ENCODE measurements around the gene MRPS18B.
"Not testable (repeated sequence)": the region's sequence is repeated elsewhere in the genome, so short reads cannot be mapped to it uniquely, and the experiment has no call there.

Gene MRPS18B

DNA sequence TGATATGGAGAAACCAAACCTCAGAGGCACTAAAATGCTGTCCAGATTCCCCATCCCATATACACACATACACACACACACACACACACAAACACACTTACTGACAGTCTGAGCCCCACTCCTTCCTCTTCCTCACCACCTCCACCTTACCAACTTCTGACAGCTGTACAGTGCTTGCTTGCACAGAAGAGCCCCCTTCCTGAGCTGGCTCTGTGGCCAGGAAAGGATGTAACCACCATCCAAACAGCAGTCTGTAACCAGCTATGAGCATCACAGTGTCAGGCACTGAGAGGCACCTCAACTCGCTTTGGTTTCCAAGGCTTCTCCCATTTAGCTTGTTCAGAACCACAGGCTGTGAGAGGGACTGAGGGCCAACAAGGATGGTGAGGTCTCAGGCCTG, 23.4 kb downstream of the MRPS18B start:
- no peak for DNase-seq (ENCODE audit: low read depth in 2 of 2)

GRCh38 chr6:30643656-30644055, 26.0 kb downstream of the MRPS18B start:
- no peak for DNase-seq (ENCODE audit: low read depth in 2 of 2)

DNA sequence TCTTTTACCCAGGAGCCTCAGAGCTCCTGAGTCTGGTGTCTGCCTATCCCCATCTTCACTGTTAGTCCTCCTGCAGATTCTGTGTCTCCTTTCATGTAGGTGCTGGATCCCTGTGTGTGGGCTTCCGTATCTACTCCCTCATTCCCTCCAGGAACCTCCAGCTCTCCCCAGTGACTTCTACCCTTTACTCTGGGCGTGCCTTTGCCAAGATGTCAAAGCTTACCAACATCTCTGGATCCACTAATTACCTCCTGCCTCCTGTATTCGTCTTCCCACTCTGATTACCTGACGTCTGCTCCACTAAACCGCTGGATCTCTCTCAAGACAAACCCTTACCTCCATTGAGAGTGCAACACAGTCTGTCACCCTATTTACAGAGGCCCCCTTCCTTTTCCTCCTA, 27.1 kb downstream of the MRPS18B start:
- no peak for DNase-seq (ENCODE audit: low read depth in 2 of 2)

DNA sequence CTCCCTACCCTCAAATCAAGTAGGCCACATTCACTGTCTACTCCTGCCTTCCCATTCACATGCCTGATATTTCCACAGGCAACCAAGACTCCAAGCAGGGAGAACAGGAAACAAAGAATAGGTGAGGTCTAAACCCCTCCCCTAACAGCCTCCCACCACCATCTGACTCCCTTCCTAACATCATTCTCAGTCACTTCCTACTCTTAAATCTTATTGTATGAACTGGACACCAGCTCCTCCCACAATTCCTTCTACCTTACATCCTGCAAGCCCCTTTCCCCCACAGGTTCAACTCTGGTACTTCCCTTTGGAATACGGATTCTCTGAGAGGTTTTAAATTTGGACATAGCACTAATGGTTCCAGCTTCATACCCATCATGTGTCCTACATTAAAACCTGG, 28.3 kb downstream of the MRPS18B start:
- DNase-seq (ENCODE audit: low read depth in 2 of 2) = no peak

GRCh38 chr6:30646450-30647241, 29.0 kb downstream of the MRPS18B start, which contains the start of gene C6orf136:
Gene C6orf136 (plus strand): TSS chr6:30647133. CDS start chr6:30647232, 99 bp downstream.
- peak; percentile 87 to 88 for DNase-seq (ENCODE audit: low read depth in 2 of 2)

- DNase-seq (ENCODE audit: low read depth in 2 of 2) = peak; percentile 48 to 50
Observed at GRCh38 chr6:30647242-30648116, 29.8 kb downstream of the MRPS18B start.

GRCh38 chr6:30651143-30651542, 33.5 kb downstream of the MRPS18B start:
- no peak for DNase-seq (ENCODE audit: low read depth in 2 of 2)

DNA sequence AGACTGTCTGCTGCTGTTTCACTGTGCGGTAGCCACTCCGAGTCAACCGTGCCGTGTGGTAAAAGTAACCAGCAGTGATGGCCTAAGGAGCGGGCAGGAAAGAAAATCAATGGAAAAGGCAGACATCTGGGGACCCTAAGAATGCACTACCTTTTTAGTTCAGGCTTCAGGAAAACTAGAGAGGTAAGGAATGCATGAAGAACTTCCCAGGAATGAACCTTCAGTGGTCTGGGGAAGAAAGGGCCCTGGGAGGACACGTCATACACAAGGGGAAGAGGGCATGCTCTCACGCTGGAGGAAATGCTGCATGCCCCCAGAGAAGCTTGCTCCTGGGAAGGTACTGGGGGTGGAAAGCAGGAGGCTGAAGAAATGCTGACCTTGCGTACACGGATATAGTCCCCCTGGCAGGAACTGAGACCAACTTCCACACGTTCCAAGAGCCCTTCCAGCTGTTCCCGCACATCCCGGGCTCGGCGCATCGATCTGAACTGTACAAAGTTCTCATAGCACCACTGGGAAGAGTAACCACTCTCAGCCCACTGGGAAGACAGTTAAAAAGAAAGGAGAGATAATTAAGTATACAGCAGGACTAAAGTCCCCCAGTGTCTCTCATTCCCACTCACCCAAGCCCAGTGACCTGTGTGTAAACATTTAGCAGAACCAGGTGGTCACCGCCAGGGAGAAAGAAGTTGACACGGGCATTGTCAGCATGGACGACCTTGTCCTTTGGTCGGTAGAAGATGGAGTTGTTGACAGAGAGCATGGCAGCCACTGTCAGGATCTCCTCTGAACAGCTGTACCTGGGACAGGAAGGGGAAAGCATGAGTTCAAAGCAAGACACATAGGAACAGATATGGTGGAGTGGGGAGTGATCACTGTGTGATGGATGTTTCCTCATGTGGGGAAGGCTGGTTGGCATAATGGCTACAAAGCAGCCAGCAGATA, 37.4 kb downstream of the MRPS18B start:
- no peak for DNase-seq (ENCODE audit: low read depth in 2 of 2)

DNA sequence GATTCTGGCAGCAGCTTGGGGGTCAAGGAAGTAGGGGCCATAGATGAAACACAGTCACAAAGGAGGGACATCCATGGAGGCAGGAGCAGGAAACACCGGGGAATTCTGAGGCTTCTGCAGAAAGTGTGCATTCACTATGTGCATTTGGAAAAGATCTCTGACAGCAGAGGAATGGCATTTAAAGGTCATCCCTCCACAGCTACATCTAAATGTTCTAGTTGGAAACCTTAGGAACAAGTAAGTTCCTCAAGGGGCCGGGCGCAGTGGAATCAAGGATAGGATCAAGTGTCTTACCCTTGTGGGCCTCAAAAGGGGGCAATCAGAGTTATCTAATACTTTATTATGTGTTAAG, 38.1 kb downstream of the MRPS18B start:
- no peak for DNase-seq (ENCODE audit: low read depth in 2 of 2)

DNA sequence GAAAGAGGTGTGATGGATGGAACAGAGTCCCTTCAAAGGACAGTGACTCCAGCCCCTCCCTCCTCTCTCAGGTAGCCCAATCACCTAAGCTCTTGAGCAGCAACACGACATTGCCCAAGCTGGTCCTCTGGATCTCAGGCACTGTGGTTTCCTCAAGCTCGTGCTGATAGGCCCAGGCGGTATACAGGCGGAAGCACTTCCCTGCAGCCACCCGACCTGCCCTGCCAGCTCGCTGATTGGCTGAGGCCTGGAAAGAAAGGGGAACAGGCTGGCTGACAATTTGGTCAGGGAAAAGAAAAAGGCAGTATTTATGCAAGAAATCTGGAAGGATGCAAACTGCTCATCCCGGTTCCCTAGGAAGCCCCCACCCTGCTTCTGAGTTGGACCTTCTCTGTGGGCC, 38.9 kb downstream of the MRPS18B start:
- no peak for DNase-seq (ENCODE audit: low read depth in 2 of 2)

DNA sequence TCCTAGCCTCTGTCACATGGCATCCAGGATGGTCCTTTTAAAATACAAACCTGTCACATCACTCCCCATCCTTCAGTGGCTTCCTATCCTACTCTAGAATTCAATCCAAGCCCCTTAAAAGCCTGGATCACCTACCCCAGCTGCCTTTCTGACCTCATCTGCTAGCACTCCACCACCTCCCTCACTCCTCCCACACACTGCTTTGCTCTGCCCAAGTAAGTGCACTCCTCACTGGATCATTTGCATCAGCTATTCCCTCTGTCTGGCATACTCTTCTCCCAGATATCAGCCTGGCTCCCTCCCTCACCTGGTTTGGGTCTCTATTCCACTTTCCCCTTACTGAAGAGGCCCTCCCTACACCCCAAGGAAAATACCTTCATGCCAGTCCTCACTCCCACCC, 39.8 kb downstream of the MRPS18B start:
- DNase-seq (ENCODE audit: low read depth in 2 of 2) = no peak

- not testable (repeated sequence) for DNase-seq (ENCODE audit: low read depth in 2 of 2)
Observed at GRCh38 chr6:30657922-30658321, 40.3 kb downstream of the MRPS18B start.

- no peak for DNase-seq (ENCODE audit: low read depth in 2 of 2)
Observed at GRCh38 chr6:30664994-30665767, 47.5 kb downstream of the MRPS18B start.

- not testable (repeated sequence) for DNase-seq (ENCODE audit: low read depth in 2 of 2)
Observed at GRCh38 chr6:30666300-30666699, 48.7 kb downstream of the MRPS18B start.

DNA sequence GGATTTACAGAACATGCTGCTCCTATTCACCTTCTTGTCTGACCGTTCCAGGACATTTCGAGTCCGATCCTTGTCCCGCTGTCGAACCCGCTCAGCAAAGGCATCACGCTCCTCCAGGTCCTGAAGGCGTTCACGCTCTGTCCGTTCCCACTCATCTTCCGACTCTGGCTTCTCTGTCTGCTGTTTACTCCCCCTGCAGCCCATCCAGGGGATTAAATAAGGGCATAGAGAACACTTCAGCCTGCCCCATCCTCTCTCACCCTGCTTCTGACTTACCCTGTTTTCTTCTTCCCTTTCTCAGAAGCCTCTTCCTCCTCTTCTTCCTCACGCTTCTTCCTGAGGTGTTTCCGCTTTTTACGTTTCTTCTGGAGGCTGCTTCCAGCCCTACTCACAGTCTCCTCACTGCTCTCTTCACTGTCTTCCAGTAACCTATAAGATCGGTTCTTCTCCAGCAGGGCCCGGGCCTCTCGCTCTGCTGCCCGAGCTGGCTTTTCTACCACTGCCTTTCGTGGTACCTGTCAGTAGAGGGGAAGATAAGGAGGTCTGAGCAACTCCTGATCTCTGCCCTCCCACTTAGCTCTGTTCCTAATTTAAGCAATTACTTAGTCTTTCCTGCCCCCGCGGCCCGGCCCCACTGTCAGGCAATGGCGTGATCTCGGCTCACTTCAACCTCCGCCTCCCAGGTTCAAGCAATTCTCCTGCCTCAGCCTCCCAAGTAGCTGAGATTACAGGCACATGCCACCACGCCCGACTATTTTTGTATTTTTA, 53.3 kb downstream of the MRPS18B start:
- DNase-seq (ENCODE audit: low read depth in 2 of 2) = no peak

DNA sequence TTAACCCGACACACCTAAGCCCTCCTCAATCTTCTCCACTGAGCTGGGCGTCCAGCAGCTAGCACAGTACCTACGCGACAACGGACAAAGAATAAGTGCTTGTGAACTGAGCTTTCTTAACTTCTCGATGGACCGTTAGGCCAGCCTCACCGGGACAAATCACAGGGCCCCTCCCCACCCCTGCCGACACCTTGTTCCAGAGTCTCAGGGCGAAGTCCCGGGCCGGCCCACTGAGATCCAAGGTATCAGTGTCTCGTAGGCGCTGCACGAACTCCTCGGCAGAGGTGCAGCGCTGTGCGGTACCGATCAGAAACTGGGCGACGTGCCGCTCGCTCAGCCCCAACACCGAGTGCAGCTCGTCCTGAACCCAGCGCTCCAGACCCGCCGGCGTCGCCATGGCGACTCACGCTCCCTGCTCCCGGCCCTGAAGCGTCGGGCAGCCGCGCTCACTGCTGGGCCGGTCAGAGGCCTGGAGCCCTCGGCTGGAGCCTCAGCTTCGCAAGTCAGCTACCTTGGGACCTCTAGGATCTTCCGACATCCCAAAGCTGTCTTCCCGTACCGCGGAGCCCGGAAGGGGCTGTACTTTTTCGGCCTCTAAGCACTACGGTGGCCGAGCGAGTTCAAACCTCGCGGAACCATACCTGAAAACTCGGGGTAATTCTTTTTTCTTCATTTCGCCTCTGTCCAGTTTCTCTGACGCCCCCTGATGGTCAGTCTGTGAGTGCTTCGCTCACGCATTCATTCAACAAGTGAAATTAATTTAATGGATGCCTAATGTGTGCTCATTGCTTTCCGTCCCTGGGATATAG, 55.0 kb downstream of the MRPS18B start, which contains the start of gene DHX16:
TSS of gene DHX16 (minus strand) at position 562 of the 809 bp plus-strand sequence. CDS start at position 397, 165 bp downstream.
- peak; percentile 75 to 79 for DNase-seq (ENCODE audit: low read depth in 2 of 2)
